IMR-90 (cell line): ENCODE measurements around the gene FAM20C. TPM values are rescaled to one million over a fixed set of nuclear protein-coding genes. Genes with fewer than 3 reads are reported as not detected.

Experiments used
- ATAC-seq: fragments of 200-7000 bp; cut with Tn5 transposase; 2 replicates; pipeline ENCODE4 v1.9.1; 2020; ENCODE audit warnings: low read depth, mild to moderate bottlenecking, moderate library complexity
- BruUV-seq: library from RNA; stranded (reverse); fragments of 400-500 nt; replicated peaks from 2 replicates; lab custom pipeline; 2021; lab: Mats Ljungman, UMichigan
- CTCF ChIA-PET: fragments of 300-600 bp; formaldehyde crosslinking; extraction: SDS; loops from one replicate; lab custom pipeline; 2021; ENCODE audit warnings: antibody characterized with exemption; lab: Yijun Ruan, JAX
- POLR2A ChIA-PET: fragments of 300-600 bp; sonication (Branson Sonifier 250); formaldehyde crosslinking; loops from one replicate; lab custom pipeline; 2022; ENCODE audit warnings: antibody characterized with exemption; ENCODE audit not compliant: unreplicated experiment; lab: Charles Lee
- DNase-seq: peaks from one replicate; pipeline ENCODE4 v3.0.0; 2013
- H2AFZ ChIP-seq: replicated peaks from 2 replicates; pipeline ENCODE3; 2013; ENCODE audit warnings: low read length, mild to moderate bottlenecking; ENCODE audit not compliant: poor library complexity
- H2AK5ac ChIP-seq: 2 replicates; pipeline ENCODE4 v1.6.1; 2013; ENCODE audit warnings: low read depth, low read length, inconsistent platforms
- H2AK9ac ChIP-seq: replicated peaks from 2 replicates; pipeline ENCODE3; 2013; ENCODE audit warnings: mild to moderate bottlenecking, low read depth, low read length, moderate library complexity; ENCODE audit not compliant: poor library complexity
- H2BK120ac ChIP-seq: 2 replicates; pipeline ENCODE4 v1.6.1; 2013; ENCODE audit warnings: low read depth, low read length, inconsistent platforms
- H2BK15ac ChIP-seq: 3 replicates; pipeline ENCODE4 v1.6.1; 2013; ENCODE audit warnings: low read depth, low read length, inconsistent platforms
- H2BK20ac ChIP-seq: 2 replicates; pipeline ENCODE4 v1.6.1; 2013; ENCODE audit warnings: low read depth, mild to moderate bottlenecking, inconsistent platforms, low read length, moderate library complexity
- H2BK5ac ChIP-seq: 2 replicates; pipeline ENCODE4 v1.6.1; 2013; ENCODE audit warnings: mild to moderate bottlenecking, low read depth, low read length, inconsistent platforms; ENCODE audit not compliant: poor library complexity, severe bottlenecking
- H3K14ac ChIP-seq: replicated peaks from 2 replicates; pipeline ENCODE4 v1.6.1; 2013; ENCODE audit warnings: low read depth, low read length, inconsistent platforms
- H3K18ac ChIP-seq: 2 replicates; pipeline ENCODE4 v1.6.1; 2013; ENCODE audit warnings: low read depth, low read length, control low read depth
- H3K23ac ChIP-seq: 2 replicates; pipeline ENCODE4 v1.6.1; 2013; ENCODE audit warnings: low read depth, low read length, inconsistent platforms
- H3K27ac ChIP-seq: 2 replicates; pipeline ENCODE4 v1.5.1; 2013; ENCODE audit warnings: mild to moderate bottlenecking, control low read depth, low read length; ENCODE audit not compliant: insufficient read depth
- H3K27me3 ChIP-seq: 2 replicates; pipeline ENCODE4 v1.6.1; 2013; ENCODE audit warnings: low read length; ENCODE audit not compliant: control insufficient read depth, insufficient read depth
- H3K36me3 ChIP-seq: 2 replicates; pipeline ENCODE4 v1.6.1; 2013; ENCODE audit warnings: low read length, mixed read lengths; ENCODE audit not compliant: control insufficient read depth, insufficient read depth
- H3K4ac ChIP-seq: 2 replicates; pipeline ENCODE4 v1.6.1; 2013; ENCODE audit warnings: low read depth, low read length, inconsistent platforms
- H3K4me1 ChIP-seq: 2 replicates; pipeline ENCODE4 v1.6.1; 2013; ENCODE audit warnings: low read length, mixed read lengths; ENCODE audit not compliant: control insufficient read depth, insufficient read depth
- H3K4me2 ChIP-seq: 2 replicates; pipeline ENCODE4 v1.6.1; 2013; ENCODE audit warnings: low read depth, mild to moderate bottlenecking, control low read depth, low read length, moderate library complexity
- H3K4me3 ChIP-seq: 2 replicates; pipeline ENCODE4 v1.5.1; 2013; ENCODE audit warnings: low read depth, mild to moderate bottlenecking, control low read depth, low read length, moderate library complexity; ENCODE audit not compliant: insufficient read depth
- H3K56ac ChIP-seq: 2 replicates; pipeline ENCODE4 v1.6.1; 2013; ENCODE audit warnings: low read length, inconsistent platforms; ENCODE audit not compliant: insufficient read depth; ENCODE audit errors: extremely low read depth
- H3K79me1 ChIP-seq, 2 experiments: 2 replicates each; pipeline ENCODE4 v1.6.1; 2013; ENCODE audit warnings: low read length in 2 of 2, inconsistent platforms in 1 of 2, low read depth in 1 of 2
- H3K9ac ChIP-seq: 2 replicates; pipeline ENCODE4 v1.6.1; 2013; ENCODE audit warnings: low read depth, low read length, control low read depth
- H3K9me1 ChIP-seq: 2 replicates; pipeline ENCODE4 v1.6.1; 2013; ENCODE audit warnings: low read length, inconsistent platforms; ENCODE audit not compliant: insufficient read depth
- H3K9me3 ChIP-seq: 2 replicates; pipeline ENCODE4 v1.6.1; 2013; ENCODE audit warnings: low read length; ENCODE audit not compliant: control insufficient read depth, insufficient read depth
- H4K20me1 ChIP-seq: 2 replicates; pipeline ENCODE4 v1.6.1; 2013; ENCODE audit warnings: low read length, inconsistent platforms; ENCODE audit not compliant: insufficient read depth
- H4K5ac ChIP-seq: 2 replicates; pipeline ENCODE4 v1.6.1; 2013; ENCODE audit warnings: mild to moderate bottlenecking, low read depth, low read length, control low read depth
- H4K8ac ChIP-seq, 2 experiments: 2 replicates each; pipeline ENCODE4 v1.6.1; 2013; ENCODE audit warnings: low read depth in 2 of 2, low read length in 2 of 2, control low read depth in 1 of 2, inconsistent platforms in 1 of 2
- H4K91ac ChIP-seq: 2 replicates; pipeline ENCODE4 v1.6.1; 2013; ENCODE audit warnings: low read depth, low read length, inconsistent platforms; ENCODE audit not compliant: insufficient read depth
- BHLHE40 ChIP-seq: fragments of 150-350 bp; IDR thresholded peaks from 2 replicates; pipeline ENCODE4 v1.6.1; 2016; ENCODE audit warnings: mild to moderate bottlenecking, low read depth, low read length
- CEBPB ChIP-seq: IDR thresholded peaks from 2 replicates; pipeline ENCODE4 v1.6.1; 2012; ENCODE audit warnings: low read depth, low read length, improper control_type of control experiment
- FOS ChIP-seq: fragments of 150-350 bp; IDR thresholded peaks from 2 replicates; pipeline ENCODE4 v1.6.1; 2016; ENCODE audit warnings: low read depth, low read length
- MAFK ChIP-seq: IDR thresholded peaks from 2 replicates; pipeline ENCODE4 v1.6.1; 2012; ENCODE audit warnings: low read depth, low read length, improper control_type of control experiment
- MAZ ChIP-seq: IDR thresholded peaks from 2 replicates; pipeline ENCODE4 v1.6.1; 2012; ENCODE audit warnings: low read depth, mild to moderate bottlenecking, low read length, improper control_type of control experiment, moderate library complexity, borderline replicate concordance
- MXI1 ChIP-seq: IDR thresholded peaks from 2 replicates; pipeline ENCODE4 v1.6.1; 2012; ENCODE audit warnings: low read depth, mild to moderate bottlenecking, low read length, moderate library complexity, borderline replicate concordance
- NFE2L2 ChIP-seq: fragments of 150-350 bp; IDR thresholded peaks from 2 replicates; pipeline ENCODE4 v1.6.1; 2016; ENCODE audit warnings: low read depth, mild to moderate bottlenecking, low read length
- POLR2A ChIP-seq: IDR thresholded peaks from 2 replicates; pipeline ENCODE4 v1.6.1; 2012; ENCODE audit warnings: mild to moderate bottlenecking, low read depth, low read length
- RCOR1 ChIP-seq: IDR thresholded peaks from 2 replicates; pipeline ENCODE4 v1.6.1; 2012; ENCODE audit warnings: mild to moderate bottlenecking, low read length, improper control_type of control experiment; ENCODE audit not compliant: insufficient replicate concordance
- SMC3 ChIP-seq: fragments of 150-350 bp; IDR thresholded peaks from 2 replicates; pipeline ENCODE4 v1.6.1; 2016; ENCODE audit warnings: low read depth, mild to moderate bottlenecking, antibody characterized with exemption, low read length, moderate library complexity
- whole genome bisulfite sequencing, 2 experiments: methylation state at CpG; one replicate each; pipeline versions ENCODE4 v1.1.5 to v1.1.7; 2013; ENCODE audit warnings: missing lambda C conversion rate in 2 of 2; ENCODE audit not compliant: insufficient read length in 1 of 2; ENCODE audit errors: extremely low coverage in 2 of 2; 5-methylcytosine and 5-hydroxymethylcytosine counted together
- dilution Hi-C: fragments of 300-500 bp; cut with HindIII; formaldehyde crosslinking; loops from one replicate; pipeline ENCODE4 v1.14.3; 2018; ENCODE audit warnings: low sequenced_read_pairs; ENCODE audit not compliant: unreplicated experiment
- in situ Hi-C: fragments of 300-500 bp; cut with MboI; formaldehyde crosslinking; loops from 3 replicates; pipeline ENCODE4 v1.14.3; 2019; ENCODE audit warnings: low sequenced_read_pairs, inconsistent platforms, mixed read lengths
- intact Hi-C: fragments of 100-400 bp; cut with micrococcal nuclease; formaldehyde crosslinking; loops from 2 replicates; pipeline ENCODE4 v1.10.0; 2022
- polyA plus RNA-seq, 3 experiments: library from polyadenylated mRNA; depleted of rRNA; stranded (reverse); fragments of >200 nt; gene quantifications; 2 replicates each; pipeline ENCODE4 v1.2.3, GENCODE V29; 2012; ENCODE audit warnings: low replicate concordance in 1 of 3
- total RNA-seq: library from RNA; depleted of rRNA; stranded (reverse); fragments of >200 nt; gene quantifications from 2 replicates; pipeline ENCODE4 v1.2.3, GENCODE V29; 2012
- TF ChIP-seq, protein P1 (sequence below): fragments of 150-350 bp; IDR thresholded peaks from 2 replicates; pipeline ENCODE4 v1.6.1; 2016; ENCODE audit warnings: low read depth, mild to moderate bottlenecking, low read length, moderate library complexity, borderline replicate concordance
- TF ChIP-seq, protein P2 (sequence below): conservative IDR thresholded peaks from 2 replicates; pipeline ENCODE4 v1.5.1; 2012; ENCODE audit warnings: mild to moderate bottlenecking, low read depth, low read length, improper control_type of control experiment

FAM20C gene
- total and polyA plus RNA-seq, 2 of the 4 experiments (the other 2 are of a cell fraction) = 7.7 to 36.6 TPM

DNA sequence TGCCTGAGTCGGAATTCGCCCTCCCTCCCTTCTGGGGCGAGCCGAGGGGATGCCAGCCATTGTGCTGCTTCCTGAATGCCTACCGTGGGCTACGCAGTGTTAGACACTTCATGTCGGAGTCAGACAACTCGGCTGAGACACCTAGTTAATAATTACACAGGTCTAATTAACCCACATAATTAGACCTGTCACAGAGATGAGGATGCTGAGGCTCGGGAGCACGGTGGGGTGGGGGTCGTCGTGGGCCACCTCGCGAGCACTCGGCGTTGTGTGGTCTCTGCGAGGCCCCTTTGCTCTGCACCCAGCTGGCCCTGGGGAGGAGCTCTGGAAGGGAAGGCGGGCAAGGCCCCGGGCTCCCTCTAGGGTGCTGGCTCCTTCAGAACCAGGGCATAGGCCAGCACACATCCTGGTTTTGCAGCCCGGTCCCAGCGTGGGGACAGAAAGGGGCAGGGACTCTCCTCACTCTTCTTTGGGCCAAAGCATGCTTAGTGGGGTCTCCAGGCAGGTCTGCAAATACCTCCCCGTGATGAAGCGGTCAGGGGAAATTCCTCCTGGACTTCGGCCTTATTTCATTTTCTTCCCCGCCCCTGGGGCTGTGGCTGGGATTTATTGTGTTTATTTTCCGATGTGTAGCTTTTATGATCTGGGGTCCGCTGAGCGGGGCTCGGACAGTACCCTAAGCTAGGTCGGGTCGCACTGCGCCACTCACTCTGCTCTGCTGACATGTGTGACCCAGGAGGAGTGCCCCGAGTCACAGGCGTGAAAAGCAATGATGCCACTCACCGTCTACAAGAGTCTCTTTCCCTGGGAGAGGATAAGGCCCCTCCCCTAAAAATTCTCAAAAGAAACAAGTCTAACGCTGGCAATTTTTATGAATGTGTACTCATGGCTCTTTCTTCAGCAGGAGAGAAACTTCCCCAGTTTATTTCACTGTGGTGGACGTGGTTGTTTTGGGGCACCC lies 92.7 kb downstream of the FAM20C start (continued):
- TF ChIP-seq RCOR1 = no peak

DNA sequence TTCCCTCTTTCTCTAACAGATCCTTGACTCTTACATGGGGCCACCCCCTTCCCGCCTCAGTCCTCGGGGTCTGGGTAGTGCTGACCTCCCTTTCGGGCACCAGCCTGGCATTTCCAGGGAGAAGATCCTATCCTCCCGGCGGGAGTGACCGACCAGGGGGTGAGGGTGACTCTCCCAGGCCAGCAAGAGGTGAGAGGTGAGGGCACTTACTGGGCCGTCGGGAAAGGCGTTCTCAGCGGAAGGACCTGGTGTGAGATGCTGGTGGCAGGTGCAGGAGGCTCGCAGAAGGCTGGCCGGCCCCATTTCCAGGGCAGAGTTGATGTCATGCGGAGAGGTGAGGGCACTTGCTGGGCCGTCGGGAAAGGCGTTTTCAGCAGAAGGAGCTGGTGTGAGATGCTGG lies 93.4 kb downstream of the FAM20C start:
- intact Hi-C loops (no loop called here), dilution Hi-C loops (no loop called here), in situ Hi-C loops (no loop called here)
- no peak overlapping the region for H2AK9ac ChIP-seq
- TF ChIP-seq RCOR1 = no peak
- TF ChIP-seq POLR2A = no peak
- TF ChIP-seq FOS = no peak
- TF ChIP-seq, protein P1, sequence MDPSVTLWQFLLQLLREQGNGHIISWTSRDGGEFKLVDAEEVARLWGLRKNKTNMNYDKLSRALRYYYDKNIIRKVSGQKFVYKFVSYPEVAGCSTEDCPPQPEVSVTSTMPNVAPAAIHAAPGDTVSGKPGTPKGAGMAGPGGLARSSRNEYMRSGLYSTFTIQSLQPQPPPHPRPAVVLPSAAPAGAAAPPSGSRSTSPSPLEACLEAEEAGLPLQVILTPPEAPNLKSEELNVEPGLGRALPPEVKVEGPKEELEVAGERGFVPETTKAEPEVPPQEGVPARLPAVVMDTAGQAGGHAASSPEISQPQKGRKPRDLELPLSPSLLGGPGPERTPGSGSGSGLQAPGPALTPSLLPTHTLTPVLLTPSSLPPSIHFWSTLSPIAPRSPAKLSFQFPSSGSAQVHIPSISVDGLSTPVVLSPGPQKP = no peak
- TF ChIP-seq, protein P2, sequence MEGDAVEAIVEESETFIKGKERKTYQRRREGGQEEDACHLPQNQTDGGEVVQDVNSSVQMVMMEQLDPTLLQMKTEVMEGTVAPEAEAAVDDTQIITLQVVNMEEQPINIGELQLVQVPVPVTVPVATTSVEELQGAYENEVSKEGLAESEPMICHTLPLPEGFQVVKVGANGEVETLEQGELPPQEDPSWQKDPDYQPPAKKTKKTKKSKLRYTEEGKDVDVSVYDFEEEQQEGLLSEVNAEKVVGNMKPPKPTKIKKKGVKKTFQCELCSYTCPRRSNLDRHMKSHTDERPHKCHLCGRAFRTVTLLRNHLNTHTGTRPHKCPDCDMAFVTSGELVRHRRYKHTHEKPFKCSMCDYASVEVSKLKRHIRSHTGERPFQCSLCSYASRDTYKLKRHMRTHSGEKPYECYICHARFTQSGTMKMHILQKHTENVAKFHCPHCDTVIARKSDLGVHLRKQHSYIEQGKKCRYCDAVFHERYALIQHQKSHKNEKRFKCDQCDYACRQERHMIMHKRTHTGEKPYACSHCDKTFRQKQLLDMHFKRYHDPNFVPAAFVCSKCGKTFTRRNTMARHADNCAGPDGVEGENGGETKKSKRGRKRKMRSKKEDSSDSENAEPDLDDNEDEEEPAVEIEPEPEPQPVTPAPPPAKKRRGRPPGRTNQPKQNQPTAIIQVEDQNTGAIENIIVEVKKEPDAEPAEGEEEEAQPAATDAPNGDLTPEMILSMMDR = no peak
- no peak for TF ChIP-seq CEBPB
- TF ChIP-seq MAZ = no peak
- no peak for TF ChIP-seq MXI1
- TF ChIP-seq NFE2L2 = no peak
- TF ChIP-seq MAFK = no peak
- no peak for TF ChIP-seq BHLHE40
- TF ChIP-seq SMC3 = no peak
- no peak overlapping the region for H3K18ac ChIP-seq
- no peak overlapping the region for H3K9ac ChIP-seq
- WGBS, 2 experiments = 71% methylated on average over 5 of the region's 16 CpGs; no CpG with 5 or more reads in 1 of the 2 experiments
- no TSS peak for BruUV-seq
- no peaks in the 10 kb centered on the region for H3K79me1 ChIP-seq
- no peak overlapping the region for H3K4ac ChIP-seq
- no peak overlapping the region for H2BK120ac ChIP-seq
- H2AFZ ChIP-seq = no peak overlapping the region
- no peak overlapping the region for H3K23ac ChIP-seq
- no peaks in the 10 kb centered on the region for H4K20me1 ChIP-seq
- no peaks in the 10 kb centered on the region; the same call in 1 of the 2 replicates for H3K9me3 ChIP-seq
- H3K14ac ChIP-seq = no peak overlapping the region
- no peak overlapping the region for H4K91ac ChIP-seq
- H3K36me3 ChIP-seq = no peaks in the 10 kb centered on the region
- H3K4me3 ChIP-seq = no peak overlapping the region
- H3K56ac ChIP-seq = no peak overlapping the region
- ChIA-PET POLR2A (no interaction called here), CTCF (no interaction called here)
- no peak overlapping the region for H2AK5ac ChIP-seq
- no peak overlapping the region for H3K4me2 ChIP-seq
- ATAC-seq = no peak
- no peak overlapping the region for H2BK20ac ChIP-seq
- DNase-seq = no peak
- no peak overlapping the region for H2BK15ac ChIP-seq
- no peak overlapping the region for H2BK5ac ChIP-seq
- peaks cover 59% of the 10 kb centered on the region for H3K27me3 ChIP-seq
- H3K27ac ChIP-seq = no peak overlapping the region
- no peaks in the 10 kb centered on the region for H3K4me1 ChIP-seq
- H4K8ac ChIP-seq = no peak overlapping the region
- H3K9me1 ChIP-seq = no peaks in the 10 kb centered on the region
- H4K5ac ChIP-seq = no peak overlapping the region
